ENCODE data around the gene AGK.

The AGK gene

DNA sequence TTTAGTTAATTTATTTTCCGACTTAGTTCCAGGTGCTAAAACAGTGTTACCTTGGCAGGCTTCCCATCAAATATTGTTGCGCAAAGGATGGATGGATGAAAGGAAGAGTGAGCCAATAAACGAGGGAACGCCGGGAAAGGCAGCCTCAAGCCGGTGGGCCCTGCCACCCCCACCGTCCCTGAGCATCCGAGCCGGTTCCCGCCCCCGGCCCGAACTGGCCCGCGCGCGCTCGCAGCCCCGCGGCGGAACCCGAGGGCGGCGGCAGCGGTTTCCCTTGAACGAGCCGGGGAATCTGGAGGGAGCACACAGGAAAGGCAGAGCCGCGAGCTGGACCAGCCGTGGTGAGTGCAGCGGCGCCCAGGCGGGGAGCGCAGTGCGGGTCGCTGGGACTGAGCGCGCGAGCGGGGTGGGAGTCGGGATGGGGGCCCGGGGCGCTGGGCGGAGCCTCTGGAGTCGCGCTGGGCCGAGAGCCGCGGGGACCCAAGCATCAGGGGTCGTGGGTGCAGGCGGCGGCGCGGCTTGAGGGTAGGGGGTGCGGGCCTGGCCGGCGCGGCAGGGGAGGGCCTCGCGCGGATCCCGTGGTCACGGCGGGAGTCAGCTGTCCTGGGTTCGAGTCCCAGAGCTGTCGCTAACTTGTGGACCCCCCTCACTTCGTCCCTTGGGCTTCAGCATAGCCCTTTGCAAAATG, at the start of gene AGK:
AGK (plus strand) TSS at position 317 of the 688 bp plus-strand sequence. CDS start 4,057 bp downstream, outside the sequence.
- peak within 1 kb of the TSS; percentile 84 for H3K27ac Mint-ChIP-seq
- peak within 1 kb of the TSS; percentile 83 for H3K4me3 Mint-ChIP-seq
- no peaks in the 10 kb centered on the region for H3K27me3 Mint-ChIP-seq
- H3K4me1 Mint-ChIP-seq (ENCODE audit: low read depth) = peaks cover 14% of the 10 kb centered on the region
- intact Hi-C loops (cut with micrococcal nuclease) = loop anchor here (10.0 kb wide), 1 partner anchor 184 kb away; the partner anchor contains the start of gene SSBP1
- peaks cover 14% of the 10 kb centered on the region for H3K36me3 Mint-ChIP-seq (ENCODE audit: low read depth)
- no peaks in the 10 kb centered on the region for H3K9me3 Mint-ChIP-seq

GRCh38 chr7:141501451-141501850, 49.8 kb upstream of the AGK start:
- Mint-ChIP-seq H3K27ac (no peak overlapping the region), H3K4me3 (no peak overlapping the region), H3K4me1 (ENCODE audit: low read depth) (no peaks in the 10 kb centered on the region), H3K9me3 (no peaks in the 10 kb centered on the region), H3K36me3 (ENCODE audit: low read depth) (no peaks in the 10 kb centered on the region), H3K27me3 (peaks cover 2% of the 10 kb centered on the region)
- intact Hi-C loops (cut with micrococcal nuclease) = no loop called here

DNA sequence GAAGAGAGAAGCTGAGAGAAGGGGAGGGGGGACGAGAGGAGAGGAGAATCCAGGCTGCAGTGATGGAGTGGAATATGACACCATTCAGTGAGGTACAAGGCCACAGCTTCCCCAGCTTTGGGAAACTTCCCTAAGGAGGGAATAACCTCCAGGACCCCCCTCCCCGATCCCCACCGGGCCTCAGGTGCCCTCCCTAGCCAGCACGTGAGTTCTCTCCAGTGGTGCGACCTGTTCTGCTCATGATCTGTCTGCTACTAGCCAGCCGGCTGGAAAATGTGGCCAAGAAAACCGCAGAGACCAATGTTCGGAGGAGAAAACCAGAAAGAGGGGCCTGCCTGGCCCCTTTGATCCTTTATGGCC, 39.9 kb upstream of the AGK start:
- Mint-ChIP-seq H3K36me3 (ENCODE audit: low read depth) (no peaks in the 10 kb centered on the region), H3K4me3 (no peak overlapping the region), H3K27ac (no peak overlapping the region), H3K9me3 (no peaks in the 10 kb centered on the region), H3K27me3 (peaks cover 40% of the 10 kb centered on the region), H3K4me1 (ENCODE audit: low read depth) (peaks cover 9% of the 10 kb centered on the region)
- intact Hi-C loops (cut with micrococcal nuclease) = no loop called here

- H3K27me3 Mint-ChIP-seq = peaks cover 42% of the 10 kb centered on the region
- H3K4me3 Mint-ChIP-seq = no peak overlapping the region
- intact Hi-C loops (cut with micrococcal nuclease) = no loop called here
- H3K9me3 Mint-ChIP-seq = no peaks in the 10 kb centered on the region
- H3K36me3 Mint-ChIP-seq (ENCODE audit: low read depth) = no peaks in the 10 kb centered on the region
- H3K4me1 Mint-ChIP-seq (ENCODE audit: low read depth) = peaks cover 9% of the 10 kb centered on the region
- no peak overlapping the region for H3K27ac Mint-ChIP-seq
Measured at GRCh38 chr7:141511676-141512396, 39.4 kb upstream of the AGK start.

- H3K4me3 Mint-ChIP-seq = no peak overlapping the region
- peaks cover 42% of the 10 kb centered on the region for H3K27me3 Mint-ChIP-seq
- no peaks in the 10 kb centered on the region for H3K9me3 Mint-ChIP-seq
- no peak overlapping the region for H3K27ac Mint-ChIP-seq
- no peaks in the 10 kb centered on the region for H3K36me3 Mint-ChIP-seq (ENCODE audit: low read depth)
- peaks cover 9% of the 10 kb centered on the region for H3K4me1 Mint-ChIP-seq (ENCODE audit: low read depth)
- intact Hi-C loops (cut with micrococcal nuclease) = no loop called here
Measured at GRCh38 chr7:141512597-141512996, 38.6 kb upstream of the AGK start.

DNA sequence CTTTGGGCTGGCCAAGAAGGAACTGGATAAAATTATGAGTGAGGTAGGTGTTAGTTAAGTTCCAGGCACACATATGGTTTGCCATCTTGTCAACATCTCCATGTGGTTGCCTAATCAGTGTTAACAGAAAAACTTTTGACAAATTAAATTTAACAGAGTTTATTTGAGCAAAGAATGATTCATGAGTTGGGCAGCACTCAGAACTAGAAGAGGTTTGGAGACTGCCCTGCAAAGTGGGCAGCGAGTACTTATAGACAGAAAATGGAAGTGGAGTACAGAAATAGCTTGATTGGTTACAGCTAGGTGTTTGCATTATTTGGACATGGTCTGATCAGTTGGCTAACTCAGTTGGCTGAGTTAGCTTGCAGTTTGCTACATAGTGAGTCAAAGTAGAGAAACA, 37.5 kb upstream of the AGK start:
- Mint-ChIP-seq H3K4me3 (no peak overlapping the region), H3K9me3 (no peaks in the 10 kb centered on the region), H3K27me3 (peaks cover 42% of the 10 kb centered on the region), H3K36me3 (ENCODE audit: low read depth) (no peaks in the 10 kb centered on the region), H3K27ac (no peak overlapping the region), H3K4me1 (ENCODE audit: low read depth) (peaks cover 9% of the 10 kb centered on the region)
- intact Hi-C loops (cut with micrococcal nuclease) = no loop called here

DNA sequence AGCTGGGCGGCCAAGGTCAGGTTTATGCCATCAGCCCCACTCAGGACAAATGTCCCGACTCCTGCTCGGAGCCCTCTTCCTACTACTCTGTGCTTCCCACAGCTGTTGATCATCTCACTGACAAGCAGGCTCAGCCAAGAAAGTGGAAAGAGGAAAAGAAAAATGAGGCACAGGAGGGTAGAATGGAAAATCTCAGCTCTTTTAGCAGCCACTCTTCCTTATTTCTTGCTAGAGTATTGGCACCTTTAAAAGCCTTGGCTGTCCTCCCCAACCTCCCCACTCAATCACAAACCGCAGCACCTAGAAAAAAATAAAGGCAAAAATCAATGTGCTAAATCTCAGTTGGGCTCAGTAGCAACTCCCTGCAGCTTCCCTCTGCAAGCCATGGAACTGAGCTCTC, 35.3 kb upstream of the AGK start:
- peaks cover 9% of the 10 kb centered on the region for H3K4me1 Mint-ChIP-seq (ENCODE audit: low read depth)
- no peaks in the 10 kb centered on the region for H3K9me3 Mint-ChIP-seq
- H3K36me3 Mint-ChIP-seq (ENCODE audit: low read depth) = no peaks in the 10 kb centered on the region
- H3K27ac Mint-ChIP-seq = no peak overlapping the region
- intact Hi-C loops (cut with micrococcal nuclease) = no loop called here
- H3K4me3 Mint-ChIP-seq = no peak overlapping the region
- peaks cover 33% of the 10 kb centered on the region for H3K27me3 Mint-ChIP-seq

- Mint-ChIP-seq H3K36me3 (ENCODE audit: low read depth) (no peaks in the 10 kb centered on the region), H3K27ac (no peak overlapping the region), H3K9me3 (no peaks in the 10 kb centered on the region), H3K4me3 (no peak overlapping the region), H3K4me1 (ENCODE audit: low read depth) (no peaks in the 10 kb centered on the region), H3K27me3 (peaks cover 6% of the 10 kb centered on the region)
- intact Hi-C loops (cut with micrococcal nuclease) = no loop called here
Measured at GRCh38 chr7:141519623-141520022, 31.6 kb upstream of the AGK start.

GRCh38 chr7:141522657-141523342, 28.4 kb upstream of the AGK start:
- intact Hi-C loops (cut with micrococcal nuclease) = no loop called here
- Mint-ChIP-seq H3K9me3 (no peaks in the 10 kb centered on the region), H3K36me3 (ENCODE audit: low read depth) (no peaks in the 10 kb centered on the region), H3K4me1 (ENCODE audit: low read depth) (no peaks in the 10 kb centered on the region), H3K4me3 (no peak overlapping the region), H3K27me3 (peaks cover 6% of the 10 kb centered on the region), H3K27ac (no peak overlapping the region)

DNA sequence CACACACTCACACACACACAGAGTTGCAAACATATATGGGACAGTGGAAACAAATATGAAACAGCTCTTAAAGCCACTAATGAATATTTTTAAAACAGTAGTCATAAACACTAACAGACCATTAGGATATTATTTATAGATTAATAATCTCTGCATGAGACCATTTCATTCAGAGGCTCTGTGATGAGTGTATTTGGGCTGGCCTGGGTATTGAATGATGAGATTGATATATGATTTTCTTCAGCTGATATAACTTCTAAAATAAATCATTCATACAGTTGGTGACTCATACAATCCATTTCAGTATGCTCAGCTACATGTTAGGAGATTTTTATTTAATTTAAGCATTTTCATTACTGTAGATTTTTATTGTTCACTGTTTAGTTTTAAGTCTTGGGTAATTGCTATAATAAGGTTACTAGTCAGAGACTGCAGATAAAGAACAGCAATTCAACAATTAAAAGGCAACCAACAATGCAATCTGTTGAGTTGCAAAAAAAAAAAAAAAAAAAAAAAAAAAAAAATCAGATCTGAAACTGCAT, 25.2 kb upstream of the AGK start:
- Mint-ChIP-seq H3K4me3 (no peak overlapping the region), H3K9me3 (no peaks in the 10 kb centered on the region), H3K27ac (no peak overlapping the region), H3K27me3 (peaks cover 9% of the 10 kb centered on the region), H3K36me3 (ENCODE audit: low read depth) (no peaks in the 10 kb centered on the region), H3K4me1 (ENCODE audit: low read depth) (no peaks in the 10 kb centered on the region)
- intact Hi-C loops (cut with micrococcal nuclease) = no loop called here

DNA sequence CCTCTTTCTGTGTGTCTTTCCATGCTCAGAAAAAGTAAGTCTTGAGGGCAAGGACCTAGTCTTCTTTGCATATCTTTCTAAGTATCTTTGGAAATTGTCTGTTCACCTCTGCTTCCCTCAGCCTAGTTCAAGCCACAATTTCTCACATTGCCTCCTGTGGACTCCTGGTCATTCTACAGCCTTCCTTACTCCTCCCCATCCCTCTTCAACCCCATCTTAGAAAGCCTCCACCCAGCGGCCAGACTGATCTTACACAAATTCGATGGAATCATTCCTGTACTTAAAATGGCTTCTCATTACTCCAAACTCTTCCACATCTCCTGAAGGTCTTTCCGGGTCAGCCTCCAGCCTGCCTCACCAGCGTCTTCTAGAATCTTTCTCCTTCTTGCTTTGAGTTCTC, 24.1 kb upstream of the AGK start:
- intact Hi-C loops (cut with micrococcal nuclease) = no loop called here
- Mint-ChIP-seq H3K36me3 (ENCODE audit: low read depth) (no peaks in the 10 kb centered on the region), H3K27me3 (peaks cover 8% of the 10 kb centered on the region), H3K4me1 (ENCODE audit: low read depth) (no peaks in the 10 kb centered on the region), H3K4me3 (no peak overlapping the region), H3K27ac (no peak overlapping the region), H3K9me3 (no peaks in the 10 kb centered on the region)

- no peaks in the 10 kb centered on the region for H3K9me3 Mint-ChIP-seq
- H3K27ac Mint-ChIP-seq = no peak overlapping the region
- intact Hi-C loops (cut with micrococcal nuclease) = no loop called here
- no peaks in the 10 kb centered on the region for H3K4me1 Mint-ChIP-seq (ENCODE audit: low read depth)
- no peak overlapping the region for H3K4me3 Mint-ChIP-seq
- peaks cover 8% of the 10 kb centered on the region for H3K27me3 Mint-ChIP-seq
- no peaks in the 10 kb centered on the region for H3K36me3 Mint-ChIP-seq (ENCODE audit: low read depth)
Measured at GRCh38 chr7:141528399-141528798, 22.8 kb upstream of the AGK start.

GRCh38 chr7:141533149-141533949, 17.9 kb upstream of the AGK start:
- intact Hi-C loops (cut with micrococcal nuclease) = loop anchor here (2.0 kb wide), 1 partner anchor 723 kb away; no protein-coding TSS in a partner anchor
- H3K4me1 Mint-ChIP-seq (ENCODE audit: low read depth) = no peaks in the 10 kb centered on the region

More at GRCh38 chr7:141533149-141533949, 17.9 kb upstream of the AGK start:
- Mint-ChIP-seq H3K4me3 (no peak overlapping the region), H3K36me3 (ENCODE audit: low read depth) (no peaks in the 10 kb centered on the region), H3K9me3 (no peaks in the 10 kb centered on the region), H3K27ac (no peak overlapping the region), H3K27me3 (peaks cover 16% of the 10 kb centered on the region)
